HG02763 (cell line): ENCODE results near the gene CCL20.
"Not testable (repeated sequence)": the region's sequence is repeated elsewhere in the genome, so short reads cannot be mapped to it uniquely, and the experiment has no call there.

Source experiments
- ATAC-seq: cut with Tn5 transposase; IDR thresholded peaks from one replicate; pipeline ENCODE4 v1.9.1; 2021; ENCODE audit warnings: mild to moderate bottlenecking, moderate library complexity; ENCODE audit not compliant: unreplicated experiment

CCL20 gene

DNA sequence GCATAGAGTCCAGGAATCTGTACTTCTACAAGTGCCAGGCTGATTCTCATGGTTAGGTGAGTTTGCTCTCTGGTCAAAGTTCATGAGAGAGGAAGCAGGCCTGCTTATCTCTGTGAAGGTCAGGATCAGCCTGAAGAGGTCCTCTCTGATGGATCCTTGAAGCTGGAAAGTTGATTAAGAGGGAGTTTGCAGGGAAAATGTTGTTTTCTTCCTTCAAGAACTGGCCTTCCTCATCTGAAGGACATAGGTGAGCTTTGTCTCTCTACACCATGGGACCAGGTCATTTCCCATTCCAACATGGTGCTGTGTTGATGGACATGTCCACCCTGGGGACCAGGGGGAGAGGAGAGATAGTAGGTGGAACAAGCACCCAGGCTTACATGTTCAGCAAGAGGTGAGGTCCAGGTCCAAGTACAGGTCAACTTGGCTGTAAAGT, 14.9 kb downstream of the CCL20 start:
- ATAC-seq: no peak

DNA sequence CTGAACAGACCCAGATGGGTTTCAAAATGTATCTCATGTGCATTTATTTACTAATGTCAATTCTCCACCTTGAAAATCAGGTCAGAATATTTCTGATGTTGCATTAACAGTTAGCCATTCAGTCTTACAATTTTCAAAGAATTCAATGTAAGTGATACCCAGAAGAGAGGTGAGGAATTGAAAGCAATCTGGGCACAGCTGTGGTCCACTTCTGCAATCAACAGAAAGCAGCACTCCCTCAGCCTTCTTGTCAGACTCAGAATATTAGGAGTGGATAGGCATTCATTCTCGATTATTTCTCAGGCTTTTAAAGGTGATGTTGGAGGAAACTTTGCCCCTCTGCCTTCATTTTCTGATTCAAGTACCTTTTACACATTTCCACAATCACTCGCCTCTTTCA, 15.7 kb downstream of the CCL20 start:
- ATAC-seq: no peak

DNA sequence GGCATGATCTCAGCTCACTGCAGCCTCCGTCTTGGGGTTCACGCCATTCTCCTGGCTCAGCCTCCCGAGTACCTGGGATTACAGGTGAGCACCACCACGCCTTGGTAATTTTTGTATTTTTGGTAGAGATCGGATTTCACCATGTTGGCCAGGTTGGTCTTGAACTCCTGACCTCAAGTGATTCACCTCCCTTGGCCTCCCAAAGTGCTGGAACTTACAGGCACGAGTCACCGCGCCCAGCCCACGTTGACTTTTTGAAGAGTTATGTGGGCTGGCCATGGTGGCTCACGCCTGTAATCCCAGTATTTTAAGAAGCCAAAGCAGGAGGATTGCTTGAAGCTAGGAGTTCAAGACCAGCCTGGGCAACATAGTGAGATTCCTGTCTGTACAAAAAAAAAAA, 20.8 kb downstream of the CCL20 start:
- no peak for ATAC-seq

DNA sequence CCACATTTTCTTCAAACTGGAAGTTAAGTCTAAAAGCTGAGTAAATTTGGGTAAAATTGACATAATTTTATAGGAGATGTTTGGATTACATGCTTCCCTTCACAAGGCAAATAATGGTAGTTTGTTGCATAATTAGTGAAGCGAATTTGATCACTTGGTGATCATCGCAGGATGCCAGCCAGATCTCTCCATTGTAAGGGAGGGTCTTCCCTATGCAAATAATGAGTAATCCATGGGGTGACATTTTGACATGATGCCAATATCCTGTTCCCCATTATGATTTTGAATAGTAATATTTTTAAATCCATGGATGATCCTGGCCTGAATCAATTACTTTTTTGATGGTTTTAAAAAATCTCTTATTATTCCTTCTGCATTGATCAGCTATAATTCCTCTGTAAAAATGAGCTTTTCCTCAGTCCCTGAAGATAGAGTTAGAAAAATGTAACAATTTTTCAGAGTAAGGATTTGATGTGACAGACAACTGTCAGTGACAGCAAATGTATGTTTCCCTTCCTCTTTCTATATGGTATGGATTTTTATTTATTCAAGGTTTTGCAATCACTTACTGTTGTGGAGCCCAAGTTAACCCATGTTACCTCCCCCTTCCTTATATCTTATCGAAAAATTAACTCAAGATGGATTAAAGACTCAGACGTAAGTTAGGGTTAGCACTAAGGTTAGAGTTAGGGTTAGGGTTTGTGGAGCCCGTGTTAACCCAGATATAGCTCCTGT, 21.4 kb downstream of the CCL20 start:
- no peak for ATAC-seq

DNA sequence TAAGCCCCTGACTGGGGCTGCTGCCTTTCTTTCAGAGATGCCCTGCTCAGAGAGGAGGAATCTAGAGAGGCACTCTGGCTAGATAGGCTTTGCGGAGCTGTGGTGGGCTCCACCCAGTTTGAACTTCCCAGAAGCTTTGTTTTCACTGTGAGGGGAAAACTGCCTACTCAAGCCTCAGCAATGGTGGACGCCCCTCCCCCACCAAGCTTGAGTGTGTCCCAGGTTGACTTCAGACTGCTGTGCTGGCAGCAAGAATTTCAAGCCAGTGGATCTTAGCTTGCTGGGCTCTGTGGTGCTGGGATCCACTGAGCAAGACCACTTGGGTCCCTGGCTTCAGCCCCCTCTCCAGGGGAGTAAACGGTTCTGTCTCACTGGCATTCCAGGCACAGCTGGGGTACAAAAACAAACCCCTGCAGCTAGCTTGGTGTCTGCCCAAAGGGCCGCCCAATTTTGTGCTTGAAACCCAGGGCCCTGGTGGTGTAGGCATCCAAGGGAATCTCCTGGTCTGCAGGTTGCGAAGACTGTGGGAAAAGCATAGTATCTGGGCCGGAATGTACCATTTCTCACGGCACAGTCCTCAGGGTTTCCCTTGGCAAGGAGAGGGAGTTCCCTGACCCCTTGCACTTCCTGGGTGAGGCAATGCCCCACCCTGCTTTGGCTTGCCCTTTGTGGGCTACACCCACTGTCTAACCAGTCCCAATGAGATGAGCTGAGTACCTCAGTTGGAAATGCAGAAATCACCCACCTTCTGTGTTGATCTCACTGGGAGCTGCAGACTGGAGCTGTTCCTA, 25.9 kb downstream of the CCL20 start:
- not testable (repeated sequence) for ATAC-seq

DNA sequence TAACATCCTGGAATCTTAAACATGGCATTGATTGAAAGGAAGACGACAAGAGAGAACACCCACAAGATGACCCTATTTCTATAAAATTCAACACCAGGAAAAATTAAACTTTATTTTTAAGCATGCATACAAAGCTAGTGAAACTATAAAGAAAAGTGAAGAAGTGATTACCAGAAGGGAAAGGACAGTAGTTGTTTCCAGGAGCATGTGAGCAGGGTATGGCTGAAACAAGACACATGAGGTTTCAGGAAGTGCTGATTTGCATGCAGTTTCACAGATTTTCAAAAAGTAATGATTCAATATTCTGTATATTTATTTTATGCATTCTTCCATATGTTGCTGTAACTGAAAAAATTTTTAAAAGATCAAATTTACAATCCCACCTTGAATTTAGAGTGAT, 33.2 kb downstream of the CCL20 start:
- peak; percentile 45 for ATAC-seq

DNA sequence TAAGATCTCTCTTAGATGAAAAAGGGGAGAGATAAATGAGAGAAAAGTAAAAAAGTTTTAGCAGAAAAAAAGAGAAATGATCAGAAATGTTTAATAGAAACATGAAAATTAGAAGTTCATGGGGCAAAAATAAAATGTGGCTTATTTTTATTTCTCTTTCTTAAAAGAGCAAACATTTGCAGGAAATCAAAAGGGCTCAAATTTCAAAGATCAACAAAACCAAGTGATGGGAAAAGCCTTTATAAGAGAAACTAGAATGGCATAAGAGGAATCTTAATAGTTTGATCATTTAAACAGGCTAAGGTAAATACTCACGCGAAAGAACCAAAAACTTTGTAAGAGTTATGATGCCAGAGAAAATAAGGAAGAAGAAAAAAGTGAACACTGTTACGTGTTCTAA, 34.5 kb downstream of the CCL20 start:
- ATAC-seq: no peak

DNA sequence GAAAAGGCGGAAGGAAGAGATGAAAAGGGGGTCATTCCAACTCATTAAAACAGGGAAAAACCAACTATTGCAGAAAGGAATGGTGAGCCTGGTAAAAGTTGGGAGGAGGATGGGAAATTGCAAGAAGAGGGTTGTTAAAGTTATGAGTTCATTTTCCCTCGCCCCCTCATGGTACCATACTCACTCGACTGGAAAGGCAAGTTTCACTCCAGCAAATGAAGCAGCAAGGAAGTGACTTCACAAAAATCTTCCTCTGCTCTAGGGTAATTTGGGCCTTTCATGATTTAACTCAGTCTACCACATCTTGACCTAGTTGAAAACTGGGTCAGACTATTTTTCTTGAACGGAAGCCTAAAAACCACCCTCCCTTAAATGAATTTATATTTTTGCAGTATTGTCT, 34.9 kb downstream of the CCL20 start:
- ATAC-seq: no peak

DNA sequence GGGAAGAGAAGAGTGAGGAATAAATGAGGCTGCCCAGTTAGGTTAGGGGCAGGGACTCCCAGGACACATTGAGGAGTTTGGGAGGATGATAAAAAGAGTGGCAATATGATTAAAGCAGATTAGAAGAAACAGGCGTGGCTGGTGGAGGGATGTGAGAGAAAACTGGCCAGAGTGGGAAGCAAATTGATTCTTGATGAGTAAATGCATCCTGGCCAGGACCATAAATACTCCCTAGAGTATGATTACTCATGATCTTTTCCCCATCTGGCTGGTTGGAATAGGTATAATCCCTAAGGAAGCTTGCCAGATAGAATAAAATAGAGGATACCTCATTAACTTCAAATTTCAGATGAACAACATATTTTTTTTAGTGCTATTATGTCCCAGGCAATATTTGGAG, 36.3 kb downstream of the CCL20 start:
- no peak for ATAC-seq

DNA sequence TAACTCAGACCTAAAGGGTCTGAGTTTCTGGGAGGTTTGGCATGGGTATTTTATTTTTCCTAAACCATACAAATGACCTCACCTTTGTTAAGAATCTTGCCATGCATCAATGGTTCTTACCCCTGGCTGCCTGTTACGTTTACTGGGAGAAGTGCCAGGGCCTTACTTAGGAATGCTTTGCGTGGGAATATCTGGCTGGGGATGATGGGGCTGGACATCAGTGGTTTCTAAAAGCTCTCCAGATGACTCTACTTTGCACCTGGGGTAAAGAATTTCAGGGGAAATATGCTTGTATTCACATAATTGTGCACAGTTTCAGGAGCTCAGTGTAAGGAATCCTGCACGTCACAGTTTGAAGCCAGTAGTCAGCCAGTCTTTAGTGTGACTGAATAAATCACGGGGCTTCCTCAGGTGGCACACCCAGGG, 39.6 kb downstream of the CCL20 start:
- ATAC-seq: no peak

DNA sequence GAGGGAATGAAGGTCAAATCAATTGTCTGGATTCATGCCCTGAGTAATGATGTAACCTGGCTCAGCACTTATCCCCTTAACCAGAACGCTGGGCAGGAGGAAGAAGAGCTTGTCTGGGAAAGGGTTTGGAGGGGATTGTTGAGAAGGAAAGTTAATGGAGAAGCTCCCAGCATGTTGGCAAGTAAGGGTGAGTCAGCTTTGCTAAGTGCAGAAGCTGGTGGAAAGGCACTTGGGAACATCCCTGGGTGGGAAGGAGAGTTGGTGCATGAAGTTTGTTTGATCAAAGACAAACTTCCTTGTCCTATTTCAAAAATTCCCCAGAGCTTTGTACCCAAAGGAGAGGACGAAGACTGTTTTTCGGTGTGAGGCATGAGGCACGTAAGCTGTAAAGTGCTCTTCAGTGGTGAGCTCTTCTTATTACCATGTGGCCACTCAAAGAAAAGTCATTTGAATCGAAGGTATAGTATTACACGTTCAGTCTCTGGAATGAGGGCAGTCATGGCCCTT, 40.2 kb downstream of the CCL20 start:
- ATAC-seq: no peak

DNA sequence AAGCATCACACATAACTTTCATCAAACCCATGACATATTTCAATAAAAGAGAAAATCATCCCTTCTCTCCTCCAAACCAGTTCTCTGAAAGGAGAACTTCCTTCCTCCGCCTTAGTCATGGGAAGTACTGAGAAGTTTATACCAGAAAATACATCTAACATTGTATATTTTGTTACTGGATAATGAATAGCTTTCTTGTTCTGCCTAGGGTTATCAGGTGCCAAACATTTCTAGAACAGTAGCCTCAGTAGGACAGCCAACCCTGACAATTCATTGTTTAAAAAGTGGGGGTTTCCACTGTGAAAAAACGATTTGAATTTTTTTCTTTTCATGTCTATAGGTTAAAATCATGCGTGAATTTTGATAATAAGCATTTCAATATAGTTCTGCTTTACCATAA, 41.8 kb downstream of the CCL20 start:
- no peak for ATAC-seq

DNA sequence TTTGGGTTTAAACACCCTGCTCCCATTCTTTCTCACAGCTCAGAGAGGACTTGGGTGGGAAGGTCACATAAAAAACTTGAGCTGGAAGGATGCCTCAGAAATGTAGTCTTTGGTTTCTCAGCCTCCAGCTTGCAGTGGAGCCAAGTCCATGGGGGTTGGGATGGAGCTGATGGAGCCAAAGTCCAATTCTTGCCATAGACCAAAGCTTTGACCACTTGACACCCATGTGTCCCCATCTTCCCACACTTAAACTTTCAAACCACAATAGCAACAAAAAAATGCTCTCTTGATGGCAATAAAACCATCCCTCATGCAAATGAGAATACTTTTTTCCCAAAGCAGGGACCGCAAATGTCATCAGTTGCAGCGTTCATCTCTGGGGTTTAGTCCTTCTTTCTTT, 43.1 kb downstream of the CCL20 start:
- ATAC-seq: no peak

DNA sequence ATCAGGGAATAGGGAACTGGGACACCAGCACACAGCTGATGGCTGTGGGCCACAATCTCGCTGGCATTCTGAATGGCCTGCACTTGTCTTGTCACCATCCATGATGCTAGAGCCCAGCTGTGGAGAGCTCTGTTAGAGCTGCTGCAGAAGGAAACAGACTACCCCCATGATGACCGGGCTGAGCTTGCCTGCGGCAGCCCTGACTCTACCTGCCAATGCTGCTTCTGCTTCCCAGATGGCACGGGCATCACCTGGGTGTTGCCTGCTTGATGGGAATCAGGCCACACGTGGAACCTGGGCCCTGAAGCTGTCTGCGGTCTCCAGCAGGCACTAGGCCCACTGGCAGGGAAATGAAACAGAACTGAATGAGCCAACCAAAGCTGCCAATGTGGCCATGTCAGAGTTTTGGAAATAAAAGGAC, 46.6 kb downstream of the CCL20 start:
- ATAC-seq: no peak

DNA sequence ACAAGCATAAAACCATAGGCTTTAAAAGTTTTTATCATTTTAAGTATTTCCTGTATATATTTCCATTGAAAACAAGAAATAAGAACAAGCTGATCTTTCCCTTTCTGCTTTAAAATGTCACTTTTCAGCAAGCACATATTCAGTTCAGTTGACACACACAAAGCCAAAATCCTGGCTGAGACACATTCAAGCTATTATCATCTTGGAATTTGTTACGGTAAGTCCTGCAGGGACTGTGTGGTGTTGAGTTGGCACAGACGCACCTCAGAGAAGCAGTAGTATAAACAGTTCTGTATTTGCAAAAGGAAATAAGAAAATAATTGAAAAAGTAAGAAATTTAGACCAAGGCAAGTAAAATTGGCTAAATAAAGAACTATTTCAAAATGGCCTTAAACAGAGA, 47.4 kb downstream of the CCL20 start:
- no peak for ATAC-seq

DNA sequence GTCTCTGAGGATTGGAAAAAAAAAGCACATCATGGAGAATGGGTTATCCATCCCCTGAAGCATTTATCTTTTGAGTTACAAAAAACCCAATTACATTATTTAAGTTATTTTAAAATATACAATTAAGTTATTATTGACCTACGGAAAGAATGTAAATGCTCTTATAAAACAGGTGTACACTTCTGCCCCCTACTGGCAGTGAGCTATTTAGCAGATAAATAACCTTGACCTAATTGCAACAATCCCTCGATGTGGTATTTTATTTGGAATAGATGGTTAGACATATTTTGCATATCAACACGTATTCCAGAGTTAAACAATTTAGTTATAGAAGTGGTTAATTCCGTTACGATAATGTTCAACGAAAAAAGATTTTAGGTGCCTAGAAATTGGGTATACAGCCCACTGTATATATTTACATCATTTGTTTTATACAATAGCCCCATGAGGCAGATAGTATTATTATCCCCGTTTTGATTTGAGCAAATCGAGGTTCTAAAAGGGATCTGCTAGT, 48.6 kb downstream of the CCL20 start:
- peak; percentile 46 for ATAC-seq

DNA sequence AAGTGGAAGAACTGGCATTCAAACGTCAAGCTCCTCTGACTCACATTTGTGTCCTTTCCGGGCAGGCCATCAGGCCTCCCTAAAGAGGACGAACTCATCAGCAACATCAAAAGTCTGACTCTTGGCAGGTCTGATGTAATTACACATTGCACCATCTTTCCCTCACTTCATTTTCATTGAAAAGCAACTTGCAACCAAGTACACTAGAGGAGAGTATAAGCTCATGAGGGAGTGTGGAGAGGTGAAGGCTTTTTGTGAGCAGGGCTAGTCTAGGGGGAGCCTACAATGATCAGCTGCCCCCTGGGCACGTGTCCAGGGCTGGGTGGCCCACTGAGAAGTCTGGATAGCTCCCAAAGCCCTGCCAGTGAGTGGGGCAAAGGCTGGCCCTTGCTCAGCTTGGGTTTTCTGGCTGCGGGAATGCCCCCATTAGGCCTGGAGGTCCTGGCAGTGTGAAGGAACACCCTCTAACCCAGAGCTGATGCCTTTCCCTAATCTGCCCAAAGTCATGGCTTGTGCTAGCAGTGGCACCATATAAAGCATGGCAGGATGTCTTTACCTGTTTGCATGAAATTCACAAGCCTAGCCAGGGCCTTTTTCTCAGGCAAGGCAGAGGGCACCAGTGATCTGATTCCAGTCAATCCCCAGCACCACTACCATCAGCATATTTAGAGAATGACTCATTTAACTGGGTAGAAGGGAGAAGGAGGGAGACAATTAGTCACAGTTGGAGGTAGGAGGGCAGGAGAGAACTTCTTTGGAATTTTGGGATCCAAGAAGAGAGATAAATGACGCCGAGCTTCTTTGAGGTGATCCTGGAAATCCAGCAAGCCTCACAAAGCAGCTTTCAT, 49.3 kb downstream of the CCL20 start:
- ATAC-seq: no peak

DNA sequence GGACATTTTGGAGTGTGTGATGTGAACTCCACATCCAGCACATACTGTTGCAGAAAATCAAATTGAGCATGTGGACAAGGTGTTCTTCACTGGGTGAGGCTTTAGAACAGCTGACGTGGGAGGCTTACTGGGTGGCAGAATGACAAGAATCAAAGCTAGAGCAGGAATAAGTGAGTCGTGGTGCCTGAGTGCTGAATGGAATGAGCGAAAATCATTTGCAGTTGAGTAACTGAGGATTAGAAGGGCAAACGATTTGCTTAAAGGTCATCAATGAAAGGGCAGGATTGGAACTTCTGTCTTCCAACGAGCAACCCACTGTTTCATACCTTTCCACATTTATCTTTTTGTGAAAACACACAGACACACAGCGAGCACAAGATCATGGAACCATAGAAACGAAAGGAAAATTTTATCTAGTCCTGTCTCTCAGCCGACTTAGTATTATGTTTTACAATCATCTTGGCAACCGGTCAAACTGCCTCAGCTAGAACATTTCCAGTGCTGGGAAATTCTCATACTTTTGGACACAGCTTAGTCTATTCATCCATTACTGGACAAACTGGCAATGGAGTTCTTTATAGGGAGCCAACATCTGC, 50.6 kb downstream of the CCL20 start:
- ATAC-seq: no peak

DNA sequence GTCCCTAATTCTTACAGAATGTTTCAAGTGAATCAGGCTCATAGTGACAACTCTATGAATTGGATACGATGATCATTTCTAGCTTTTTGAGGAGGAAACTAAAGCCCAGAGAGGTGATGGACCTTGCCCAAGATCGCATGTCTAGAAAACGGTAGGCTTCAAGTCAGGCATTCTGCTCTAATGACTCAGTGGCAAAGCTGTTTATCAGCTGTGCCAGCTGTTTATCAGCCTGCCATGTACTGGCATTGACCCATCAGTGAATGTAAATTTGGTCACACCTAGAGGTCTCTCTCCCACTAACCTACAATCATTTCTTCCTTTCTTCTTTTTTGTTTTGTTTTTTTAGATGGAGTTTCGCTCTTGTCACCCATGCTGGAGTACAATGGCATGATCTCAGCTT, 51.6 kb downstream of the CCL20 start:
- ATAC-seq: no peak
